GM19455 (cell line): ENCODE results near the gene ERCC4.

ENCODE experiments used
- ATAC-seq: cut with Tn5 transposase; IDR thresholded peaks from one replicate; pipeline ENCODE4 v1.9.1; 2021; ENCODE audit not compliant: unreplicated experiment

ERCC4 gene

GRCh38 chr16:13909872-13910303 is 10.1 kb upstream of the ERCC4 start:
- no peak for ATAC-seq

GRCh38 chr16:13911306-13911705 is 8.6 kb upstream of the ERCC4 start:
- no peak for ATAC-seq

GRCh38 chr16:13911871-13912270 is 8.1 kb upstream of the ERCC4 start:
- no peak for ATAC-seq

- ATAC-seq: no peak
Measured at GRCh38 chr16:13912891-13913290, 7.1 kb upstream of the ERCC4 start.

- no peak for ATAC-seq
Measured at GRCh38 chr16:13913374-13914292, 6.3 kb upstream of the ERCC4 start.

GRCh38 chr16:13915033-13915635 is 4.8 kb upstream of the ERCC4 start:
- ATAC-seq: no peak

- no peak for ATAC-seq
Measured at GRCh38 chr16:13919330-13919682, 648 bp upstream of the ERCC4 start.

GRCh38 chr16:13920510-13920818 is 510 bp downstream of the ERCC4 start:
- no peak for ATAC-seq

GRCh38 chr16:13921328-13921727 is 1.4 kb downstream of the ERCC4 start:
- no peak for ATAC-seq

GRCh38 chr16:13923703-13924298 is 3.8 kb downstream of the ERCC4 start:
- ATAC-seq: no peak

GRCh38 chr16:13926464-13926863 is 6.5 kb downstream of the ERCC4 start:
- no peak for ATAC-seq

GRCh38 chr16:13926891-13927290 is 6.9 kb downstream of the ERCC4 start:
- no peak for ATAC-seq

GRCh38 chr16:13928646-13929045 is 8.7 kb downstream of the ERCC4 start:
- no peak for ATAC-seq

- ATAC-seq: no peak
Measured at GRCh38 chr16:13931845-13932244, 11.9 kb downstream of the ERCC4 start.

GRCh38 chr16:13935408-13935807 is 15.5 kb downstream of the ERCC4 start:
- no peak for ATAC-seq

GRCh38 chr16:13936155-13936554 is 16.2 kb downstream of the ERCC4 start:
- ATAC-seq: no peak

GRCh38 chr16:13936596-13937081 is 16.7 kb downstream of the ERCC4 start:
- ATAC-seq: no peak

- ATAC-seq: no peak
Measured at GRCh38 chr16:13937411-13937810, 17.5 kb downstream of the ERCC4 start.

- ATAC-seq: no peak
Measured at GRCh38 chr16:13938480-13938879, 18.5 kb downstream of the ERCC4 start.

- ATAC-seq: no peak
Measured at GRCh38 chr16:13939821-13940220, 19.9 kb downstream of the ERCC4 start.

- no peak for ATAC-seq
Measured at GRCh38 chr16:13940397-13940933, 20.5 kb downstream of the ERCC4 start.

GRCh38 chr16:13944816-13945215 is 24.9 kb downstream of the ERCC4 start:
- ATAC-seq: no peak
